NCI-H446 treated with DMSO at 0.1 percent for 48 hours (cell line): ENCODE results near the gene RBBP7.
A peak's percentile ranks its signal among the peaks of the same experiment; 100 is the strongest.
"Not testable (repeated sequence)": the region's sequence is repeated elsewhere in the genome, so short reads cannot be mapped to it uniquely, and the experiment has no call there.

ENCODE experiments used
- DNase-seq: peaks from one replicate; lab custom pipeline; 2025; lab: John Stamatoyannopoulos, UW

The RBBP7 gene

DNA sequence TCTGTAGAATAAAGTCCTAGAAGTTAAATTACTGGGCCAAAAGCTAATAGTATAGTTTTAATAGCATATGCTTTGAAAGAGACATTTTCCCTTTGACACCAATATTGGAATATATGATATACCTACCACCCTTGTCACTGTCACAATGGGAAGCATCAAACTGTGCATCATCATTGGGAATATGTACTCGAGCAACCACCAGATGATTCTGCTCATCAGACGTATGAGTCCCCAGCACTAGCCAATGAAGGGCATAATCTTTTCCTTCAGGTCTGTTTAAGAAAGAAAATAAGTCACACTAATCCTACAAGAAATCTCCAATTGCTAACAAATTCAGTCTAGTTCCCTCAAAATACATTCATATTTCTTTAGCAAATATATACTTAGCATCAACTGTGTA is 7.3 kb downstream of the RBBP7 start:
- no peak for DNase-seq

DNA sequence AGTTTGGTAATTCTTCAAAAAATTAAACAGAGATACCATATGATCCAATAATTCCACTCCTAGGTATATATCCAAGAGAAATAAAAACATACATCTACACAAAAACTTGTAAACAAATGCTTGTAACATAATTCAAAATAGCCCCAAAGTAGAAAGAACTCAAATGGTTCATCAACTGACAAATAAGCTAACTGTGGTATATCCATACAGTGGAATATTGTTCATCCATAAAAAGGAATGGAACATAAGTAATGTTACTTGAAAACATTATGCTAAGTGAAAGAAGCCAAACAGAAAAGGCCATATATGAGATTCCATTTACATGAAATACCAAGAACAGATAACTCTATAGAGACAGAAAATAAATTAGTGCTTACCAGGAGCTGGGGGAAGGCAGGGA is 13.4 kb downstream of the RBBP7 start:
- DNase-seq, result no peak

GRCh38 chrX:16856076-16856404 is 14.1 kb downstream of the RBBP7 start:
- DNase-seq, result not testable (repeated sequence)

- no peak for DNase-seq
These were observed 14.6 kb downstream of the RBBP7 start for GRCh38 chrX:16855363-16856075.

GRCh38 chrX:16853537-16853936 is 16.6 kb downstream of the RBBP7 start:
- DNase-seq, result no peak

DNA sequence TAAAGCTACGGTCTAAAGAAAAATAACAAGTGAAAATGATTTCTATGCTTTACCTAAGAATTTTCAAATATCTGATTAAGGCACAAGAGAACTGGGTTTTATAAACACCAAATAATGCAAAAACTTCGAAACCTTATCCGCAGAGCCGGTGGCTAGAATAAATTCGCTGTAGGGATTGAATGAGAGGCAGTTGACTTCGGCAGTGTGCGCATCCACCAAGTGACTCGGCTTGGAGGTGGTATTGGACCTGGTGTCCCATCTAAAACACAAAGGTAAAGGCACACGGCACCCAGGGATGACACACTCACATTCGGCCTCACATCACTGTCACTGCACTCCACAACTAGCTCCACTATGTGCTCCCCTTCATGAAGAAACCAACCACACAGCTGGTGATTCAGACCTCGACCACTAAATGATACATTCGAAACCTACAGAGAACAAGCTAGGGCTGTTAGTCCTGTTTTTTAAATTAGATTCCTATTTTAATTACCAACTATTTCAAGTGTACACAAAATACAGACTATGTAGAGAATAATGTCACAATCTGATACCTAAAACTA is 17.5 kb downstream of the RBBP7 start:
- DNase-seq, result no peak

- no peak for DNase-seq
These were observed 18.3 kb downstream of the RBBP7 start for GRCh38 chrX:16851827-16852226.

GRCh38 chrX:16851421-16851820 is 18.7 kb downstream of the RBBP7 start:
- no peak for DNase-seq

- DNase-seq, result no peak
These were observed 21.6 kb downstream of the RBBP7 start for GRCh38 chrX:16848541-16848940.

DNA sequence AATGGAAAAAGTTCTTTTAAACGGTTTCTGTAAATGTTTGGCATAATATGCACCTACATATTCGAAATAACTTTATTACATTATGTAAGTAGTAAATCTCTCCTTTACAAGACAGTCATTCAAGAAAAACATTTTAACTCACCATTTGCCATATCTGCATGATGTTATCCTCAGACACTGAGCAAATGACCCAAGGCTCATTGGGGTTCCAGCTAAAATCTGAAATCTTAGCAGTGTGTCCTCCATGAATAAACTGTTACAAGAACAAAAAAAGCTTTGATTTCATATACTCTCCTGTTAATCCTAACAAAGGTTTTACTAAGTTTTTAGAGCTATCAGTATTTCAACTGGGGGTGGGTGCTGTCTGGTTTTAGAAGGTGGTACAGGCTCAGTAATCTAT is 24.5 kb downstream of the RBBP7 start:
- DNase-seq, result no peak

GRCh38 chrX:16843208-16843909 is 26.8 kb downstream of the RBBP7 start:
- DNase-seq, result no peak

GRCh38 chrX:16842684-16843083 is 27.5 kb downstream of the RBBP7 start:
- no peak for DNase-seq

- no peak for DNase-seq
These were observed 30.2 kb downstream of the RBBP7 start for GRCh38 chrX:16839852-16840460.

DNA sequence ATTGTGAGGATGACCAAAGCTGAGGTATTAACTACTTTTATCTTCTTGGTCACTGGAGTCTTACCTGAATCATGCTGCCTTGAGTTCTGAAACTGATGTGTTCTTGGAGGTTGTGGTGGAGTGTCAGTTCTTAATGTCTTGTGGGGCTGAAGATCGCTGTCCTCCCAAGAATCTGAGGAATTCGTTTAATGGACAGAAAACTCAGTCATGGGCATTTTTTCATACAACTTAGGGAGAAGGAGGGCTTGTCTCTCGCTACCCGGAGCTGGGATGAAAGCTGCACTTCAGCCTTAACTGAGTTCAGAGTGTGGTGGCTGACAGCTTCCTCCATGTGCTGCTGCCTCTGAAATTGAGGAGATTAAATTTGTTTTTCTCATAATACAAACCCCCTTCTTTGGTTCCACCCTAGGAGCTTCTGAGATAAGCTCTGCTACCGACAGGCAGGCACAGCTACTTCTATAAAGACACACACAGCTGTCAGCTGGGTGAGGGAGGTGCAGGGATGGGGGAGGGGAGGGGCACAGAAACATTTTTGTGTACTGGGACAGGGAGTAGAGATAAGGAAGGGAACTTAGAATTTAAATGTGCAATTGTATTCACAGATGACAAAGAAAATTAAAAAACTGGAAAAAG is 30.8 kb downstream of the RBBP7 start:
- no peak for DNase-seq

DNA sequence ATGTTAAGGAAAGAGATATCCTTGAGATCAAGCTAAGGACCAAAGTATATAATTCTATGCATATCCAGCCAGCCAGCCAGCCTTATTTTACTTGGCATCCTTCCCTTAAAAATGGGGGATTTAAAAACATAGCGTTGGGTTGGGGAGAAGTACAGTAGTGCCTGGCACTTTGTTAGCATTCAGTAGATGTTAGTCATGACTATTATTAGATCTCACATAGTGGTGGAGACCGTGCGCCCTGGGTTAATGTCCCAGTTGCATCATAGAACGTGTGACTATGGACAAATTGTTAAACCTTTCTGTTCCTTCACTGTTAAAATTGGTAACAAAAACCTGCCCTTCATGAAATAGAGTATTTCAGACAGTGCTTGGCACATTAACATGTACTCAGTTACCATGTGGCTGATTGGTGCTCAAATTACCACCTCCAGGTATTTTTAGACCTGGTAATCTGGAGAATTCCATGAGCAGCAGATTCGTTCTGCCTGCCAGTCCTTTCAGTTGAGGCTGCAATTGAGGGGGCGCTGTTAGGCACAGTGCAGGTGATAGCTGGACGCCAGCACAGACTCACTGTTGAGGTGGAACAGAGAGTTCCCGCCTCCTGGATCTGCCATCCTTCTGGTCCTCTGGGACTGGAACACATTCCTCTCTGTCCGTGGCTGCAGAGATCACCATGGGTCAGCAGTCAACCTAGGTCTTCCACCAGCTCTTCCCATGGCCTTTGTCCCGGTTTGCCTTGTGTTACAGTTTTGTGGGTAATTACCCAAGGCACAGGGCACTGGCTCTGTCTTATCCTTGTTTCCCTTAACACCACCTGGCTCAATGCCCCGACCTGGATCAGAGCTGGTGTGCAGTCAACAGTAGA is 31.7 kb downstream of the RBBP7 start:
- DNase-seq, result no peak

DNA sequence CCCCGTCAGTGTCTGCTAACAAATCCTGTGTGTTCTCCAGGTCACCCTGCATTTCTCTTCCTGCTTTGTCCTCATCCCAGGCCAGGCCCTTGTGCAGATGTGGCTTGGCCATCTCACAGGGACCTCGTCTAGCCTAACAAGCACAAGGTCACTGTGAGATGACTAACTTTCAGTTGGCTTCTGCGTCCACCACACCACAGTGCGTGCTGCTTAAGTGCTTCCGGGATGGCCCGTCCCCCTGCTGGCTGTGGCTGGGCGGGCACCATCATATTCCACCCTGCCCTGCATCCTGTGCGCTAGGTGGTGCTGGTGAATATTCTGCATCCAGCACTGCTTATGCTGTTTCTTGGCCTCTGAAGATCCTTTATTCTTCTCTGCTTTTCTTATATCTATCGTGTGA is 33.8 kb downstream of the RBBP7 start:
- no peak for DNase-seq

DNA sequence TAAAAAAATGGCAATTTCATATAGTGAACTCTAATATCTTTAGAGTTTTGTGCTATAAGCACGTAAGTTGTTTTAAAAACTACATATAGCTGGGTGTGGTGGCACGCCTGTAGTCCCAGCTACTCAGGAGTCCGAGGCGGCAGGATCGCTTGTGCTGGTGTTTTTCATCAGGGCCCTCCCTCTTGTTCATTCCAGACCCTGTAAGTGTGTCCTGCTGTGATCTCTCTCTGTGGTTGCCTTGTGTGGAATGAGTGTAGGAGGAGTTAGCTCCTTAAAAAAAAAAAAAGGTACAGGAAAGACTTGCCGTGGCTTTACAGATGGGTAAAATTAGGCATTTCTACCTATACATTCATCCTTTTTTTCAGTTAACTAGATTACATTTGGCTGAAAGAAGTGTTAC is 35.4 kb downstream of the RBBP7 start:
- no peak for DNase-seq

- DNase-seq, result no peak
These were observed 37.9 kb downstream of the RBBP7 start for GRCh38 chrX:16832301-16832700.

DNA sequence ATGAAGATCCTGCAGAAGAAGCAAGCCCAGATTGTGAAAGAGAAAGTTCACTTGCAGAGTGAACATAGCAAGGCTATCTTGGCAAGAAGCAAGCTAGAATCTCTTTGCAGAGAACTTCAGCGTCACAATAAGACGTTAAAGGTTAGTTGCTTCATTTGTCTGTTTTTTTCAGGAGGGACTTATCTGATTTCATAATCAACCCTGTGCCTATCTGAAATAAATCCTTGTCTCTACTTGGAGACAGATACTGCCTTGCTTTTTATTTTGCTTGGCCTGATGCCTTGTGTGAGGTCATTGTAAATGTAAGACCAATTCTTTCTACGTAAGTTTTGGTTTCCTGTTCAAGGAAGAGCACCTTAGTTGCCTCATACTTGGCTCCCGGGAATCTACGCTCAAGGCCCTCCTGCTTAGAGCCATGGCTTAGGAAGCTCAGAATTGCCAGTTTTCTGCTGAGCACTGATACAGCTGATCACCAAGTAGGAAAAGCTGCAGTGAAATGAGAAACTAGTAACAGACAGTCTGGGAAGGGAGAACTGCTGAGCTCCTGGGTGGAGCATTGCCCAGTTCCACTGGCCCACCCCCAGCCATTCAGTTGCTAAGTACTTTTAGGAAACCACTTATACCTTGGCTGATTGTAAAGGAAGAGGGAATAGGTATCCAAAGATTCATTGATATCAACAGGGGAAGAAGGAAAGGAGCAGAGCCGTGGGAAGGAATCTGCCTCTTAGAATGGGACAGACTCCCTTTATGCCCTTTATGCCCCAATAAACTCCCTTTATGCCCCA is 41.8 kb downstream of the RBBP7 start:
- no peak for DNase-seq

DNA sequence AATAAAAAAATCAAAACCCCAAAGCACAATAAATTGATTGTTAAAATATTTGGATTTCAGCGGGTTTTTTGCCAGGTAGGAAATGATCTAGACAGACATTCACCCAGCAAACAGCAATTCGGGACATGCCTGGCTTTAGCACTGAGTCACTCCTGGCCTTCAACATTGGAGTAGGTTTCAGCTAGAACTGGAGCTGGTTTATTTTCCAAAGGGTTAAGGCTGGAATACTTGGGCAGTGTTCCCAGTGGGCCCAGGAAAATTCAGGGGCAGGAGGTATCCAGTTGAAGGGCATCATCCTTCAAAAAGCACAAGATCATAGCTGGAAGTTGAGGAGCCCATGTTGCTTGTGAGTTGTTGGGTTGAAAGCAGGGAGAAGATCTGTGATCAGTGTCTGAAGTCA is 42.9 kb downstream of the RBBP7 start:
- DNase-seq, result no peak

GRCh38 chrX:16826207-16826606 is 44.0 kb downstream of the RBBP7 start:
- peak; percentile 33 for DNase-seq
